Activated B cell treated with CpG ODN at 0.5 μM for 24 hours (primary cell): ENCODE measurements around the gene NEK2. TPM values are rescaled to one million over a fixed set of nuclear protein-coding genes. Genes with fewer than 3 reads are reported as not detected.
"Not testable (repeated sequence)": the region's sequence is repeated elsewhere in the genome, so short reads cannot be mapped to it uniquely, and the experiment has no call there.

Experiments used
- ATAC-seq: fragments of 200-7000 bp; cut with Tn5 transposase; one replicate; pipeline ENCODE4 v1.10.0; 2021; ENCODE audit warnings: low read depth, mild to moderate bottlenecking, moderate library complexity
- CTCF ChIA-PET: fragments of 350-600 bp; sonication (Branson Sonifier 250); formaldehyde crosslinking; loops from one replicate; lab custom pipeline; 2021; ENCODE audit warnings: antibody characterized with exemption; lab: Charles Lee
- POLR2A ChIA-PET: fragments of 350-600 bp; sonication (Branson Sonifier 250); formaldehyde crosslinking; loops from one replicate; lab custom pipeline; 2021; ENCODE audit warnings: antibody characterized with exemption; lab: Charles Lee
- DNase-seq: peaks from one replicate; pipeline ENCODE4 v3.0.0; 2022
- H3K27ac Mint-ChIP-seq: one replicate; pipeline ENCODE4 v1.8.0; 2020; ENCODE audit warnings: mixed read lengths
- H3K27me3 Mint-ChIP-seq: one replicate; pipeline ENCODE4 v1.8.0; 2021; ENCODE audit warnings: mixed read lengths
- H3K36me3 Mint-ChIP-seq: one replicate; pipeline ENCODE4 v1.8.0; 2021; ENCODE audit warnings: low read depth, mixed read lengths
- H3K4me1 Mint-ChIP-seq: one replicate; pipeline ENCODE4 v1.8.0; 2021; ENCODE audit warnings: mixed read lengths
- H3K4me3 Mint-ChIP-seq: one replicate; pipeline ENCODE4 v1.8.0; 2020; ENCODE audit warnings: mild to moderate bottlenecking, mixed read lengths
- H3K9me3 Mint-ChIP-seq: one replicate; pipeline ENCODE4 v1.8.0; 2020; ENCODE audit warnings: mixed read lengths
- CTCF ChIP-seq: fragments of 200-600 bp; IDR thresholded peaks from one replicate; pipeline ENCODE4 v1.8.0; 2022; ENCODE audit warnings: antibody characterized with exemption, mild to moderate bottlenecking
- intact Hi-C: fragments of 100-400 bp; cut with micrococcal nuclease; formaldehyde crosslinking; loops from one replicate; pipeline ENCODE4 v1.15.1; 2024
- total RNA-seq: library from RNA; stranded (reverse); gene quantifications from 2 replicates; pipeline ENCODE4 v1.2.3, GENCODE V29; 2022

Gene NEK2
- total RNA-seq, 1 donor from 2014 or later, result 0.35 TPM

- DNase-seq (no peak), ATAC-seq (no peak)
- Mint-ChIP-seq H3K36me3 (no peaks in the 10 kb centered on the region), H3K9me3 (no peaks in the 10 kb centered on the region), H3K27ac (no peak overlapping the region), H3K27me3 (peaks cover 6% of the 10 kb centered on the region), H3K4me1 (no peaks in the 10 kb centered on the region), H3K4me3 (no peak overlapping the region)
- TF ChIP-seq CTCF, result no peak
- ChIA-PET POLR2A (no interaction called here), CTCF (interaction anchor here (1.3 kb wide), 1 partner anchor 14 kb away, joined by 3 read pairs; no protein-coding TSS in a partner anchor)
- intact Hi-C loops, result no loop called here
These were observed 28.9 kb downstream of the NEK2 start for GRCh38 chr1:211646566-211646965.

- ATAC-seq, H3K27me3 Mint-ChIP-seq, H3K36me3 Mint-ChIP-seq, H3K4me1 Mint-ChIP-seq, H3K27ac Mint-ChIP-seq, intact Hi-C loops, POLR2A ChIA-PET, H3K9me3 Mint-ChIP-seq, DNase-seq, H3K4me3 Mint-ChIP-seq, CTCF ChIA-PET: not testable (repeated sequence)
These were observed 29.8 kb downstream of the NEK2 start for GRCh38 chr1:211645601-211646000.

DNA sequence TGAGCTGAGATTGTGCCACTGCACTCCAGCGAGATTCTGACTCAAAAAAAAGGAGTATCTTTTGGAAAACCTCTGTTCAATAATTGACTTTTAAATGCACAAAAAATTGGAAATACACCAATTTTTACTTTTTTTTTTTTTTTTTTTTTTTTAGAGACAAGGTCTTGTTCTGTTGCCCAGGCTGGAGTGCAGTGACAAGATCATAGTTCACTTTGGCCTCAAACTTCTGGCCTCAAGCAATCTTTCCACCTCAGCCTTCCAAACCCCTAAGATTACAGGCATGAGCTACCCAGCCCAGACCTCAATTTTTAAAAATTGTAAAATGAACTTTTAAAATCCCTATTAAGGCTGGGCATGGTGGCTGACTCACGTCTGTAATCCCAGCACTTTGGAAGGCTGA is 30.8 kb downstream of the NEK2 start:
- H3K27ac Mint-ChIP-seq, result no peak overlapping the region
- ChIA-PET CTCF (no interaction called here), POLR2A (no interaction called here)
- DNase-seq (no peak), ATAC-seq (no peak)
- TF ChIP-seq CTCF, result no peak
- H3K4me1 Mint-ChIP-seq, result no peaks in the 10 kb centered on the region
- H3K27me3 Mint-ChIP-seq, result peaks cover 16% of the 10 kb centered on the region
- no peaks in the 10 kb centered on the region for H3K9me3 Mint-ChIP-seq
- no peak overlapping the region for H3K4me3 Mint-ChIP-seq
- intact Hi-C loops, result no loop called here
- H3K36me3 Mint-ChIP-seq, result no peaks in the 10 kb centered on the region

DNA sequence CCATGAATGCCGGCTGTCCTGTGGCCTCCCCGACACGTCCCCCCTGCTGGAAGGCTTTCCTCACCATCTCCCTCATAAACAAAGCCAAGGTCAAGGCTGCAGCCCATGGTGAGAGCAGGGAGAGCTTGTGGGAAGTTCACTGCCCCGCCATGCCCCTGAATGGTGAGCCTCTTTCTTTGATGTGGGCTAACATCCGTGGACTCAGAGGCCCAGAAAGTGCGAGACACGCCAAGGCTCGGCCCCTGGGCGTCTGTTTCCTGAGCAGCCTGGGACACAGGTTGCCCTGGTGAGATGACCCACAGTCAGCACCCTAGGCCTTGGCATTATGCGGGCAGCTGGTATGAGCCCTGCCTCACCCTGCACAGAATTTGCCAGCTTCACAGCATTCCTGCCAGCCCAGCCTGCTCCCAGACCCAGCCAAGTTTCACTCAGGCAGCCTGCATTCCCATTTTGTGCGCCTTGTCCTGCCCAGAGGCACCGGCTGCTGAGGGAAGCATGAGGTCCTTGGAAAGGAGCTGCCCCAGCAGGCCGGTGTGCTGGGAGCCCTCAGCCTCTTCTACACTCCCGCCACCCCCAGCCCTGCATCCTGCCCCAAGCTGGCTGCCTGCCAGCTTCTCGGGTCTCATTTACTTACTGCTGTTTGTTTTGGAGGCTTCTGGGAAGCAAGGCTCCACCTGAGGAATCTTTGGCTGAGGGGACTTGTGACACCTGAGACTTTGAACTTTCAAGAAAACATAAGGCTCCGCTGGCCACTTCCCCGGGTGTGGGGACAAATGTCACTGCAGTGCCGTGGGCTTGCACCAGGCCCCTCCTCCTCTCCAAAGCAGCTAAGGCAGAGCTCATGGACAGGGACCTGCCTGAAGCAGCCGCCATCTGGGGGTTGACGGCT is 31.9 kb downstream of the NEK2 start:
- Mint-ChIP-seq H3K36me3 (no peaks in the 10 kb centered on the region), H3K4me3 (no peak overlapping the region), H3K27ac (no peak overlapping the region), H3K9me3 (no peaks in the 10 kb centered on the region), H3K4me1 (no peaks in the 10 kb centered on the region), H3K27me3 (peaks cover 12% of the 10 kb centered on the region)
- ATAC-seq (no peak), DNase-seq (no peak)
- TF ChIP-seq CTCF, result no peak
- POLR2A ChIA-PET, result no interaction called here
- CTCF ChIA-PET, result interaction anchor here (0.5 kb wide), 1 partner anchor 141 kb away, joined by 3 read pairs; no protein-coding TSS in a partner anchor
- intact Hi-C loops, result no loop called here

GRCh38 chr1:211642870-211643269 is 32.6 kb downstream of the NEK2 start:
- H3K27ac Mint-ChIP-seq, result no peak overlapping the region
- ChIA-PET POLR2A (no interaction called here), CTCF (no interaction called here)
- intact Hi-C loops, result no loop called here
- H3K9me3 Mint-ChIP-seq, result no peaks in the 10 kb centered on the region
- H3K4me1 Mint-ChIP-seq, result no peaks in the 10 kb centered on the region
- no peak for TF ChIP-seq CTCF
- ATAC-seq (no peak), DNase-seq (no peak)
- H3K36me3 Mint-ChIP-seq, result no peaks in the 10 kb centered on the region
- H3K27me3 Mint-ChIP-seq, result peaks cover 12% of the 10 kb centered on the region
- no peak overlapping the region for H3K4me3 Mint-ChIP-seq
